Esophagus muscularis mucosa (tissue), 4 donors: ENCODE measurements around the gene ZNF223. TPM values are rescaled to one million over a fixed set of nuclear protein-coding genes. Genes with fewer than 3 reads are reported as not detected.
A peak's percentile ranks its signal among the peaks of the same experiment; 100 is the strongest.

Experiments used
- DNase-seq: peaks from one replicate; pipeline ENCODE4 v3.0.0-alpha.2; 2017; ENCODE audit errors: extremely low spot score
- H3K27ac ChIP-seq, 4 donors: fragments of 200-600 bp; sonication (generic); replicated peaks in 1 of 4; 1 replicate in 3 of 4; 2 replicates in 1 of 4; pipeline ENCODE4 v1.5.1; 2016 to 2019; ENCODE audit warnings: mild to moderate bottlenecking in 1 of 4
- H3K27me3 ChIP-seq, 4 donors: fragments of 200-600 bp; sonication (generic); one replicate each; pipeline versions ENCODE4 v1.5.1 to v1.6.0; 2016 to 2019
- H3K36me3 ChIP-seq, 4 donors: fragments of 200-600 bp; sonication (generic); one replicate each; pipeline ENCODE4 v1.5.1; 2016 to 2019
- H3K4me1 ChIP-seq, 4 donors: fragments of 200-600 bp; sonication (generic); one replicate each; pipeline ENCODE4 v1.5.1; 2016 to 2019
- H3K4me3 ChIP-seq, 4 donors: fragments of 200-600 bp; sonication (generic); 1 replicate in 2 of 4; 2 replicates in 2 of 4; pipeline ENCODE4 v1.5.1; 2016 to 2019; ENCODE audit warnings: mild to moderate bottlenecking in 4 of 4, moderate library complexity in 1 of 4
- H3K9me3 ChIP-seq, 4 donors: fragments of 200-600 bp; sonication (generic); 1 replicate in 3 of 4; 2 replicates in 1 of 4; pipeline ENCODE4 v1.5.1; 2016 to 2019
- CTCF ChIP-seq, 3 experiments: fragments of 200-600 bp in 2 of 3; fragments of 450-650 bp in 1 of 3; sonication (generic) in 2 of 3; IDR thresholded peaks; one replicate each; pipeline ENCODE4 v1.5.1; 2017 to 2019; ENCODE audit warnings: antibody characterized with exemption in 3 of 3, mild to moderate bottlenecking in 2 of 3, moderate library complexity in 1 of 3
- EP300 ChIP-seq: sonication (generic); formaldehyde crosslinking; IDR thresholded peaks from one replicate; pipeline ENCODE4 v1.6.1; 2017; ENCODE audit warnings: antibody characterized with exemption
- POLR2A ChIP-seq: fragments of 450-650 bp; IDR thresholded peaks from one replicate; pipeline ENCODE4 v1.6.1; 2017; ENCODE audit warnings: antibody characterized with exemption, moderate library complexity, mild to moderate bottlenecking, low read depth
- POLR2AphosphoS5 ChIP-seq, 2 donors: sonication (generic); formaldehyde crosslinking; IDR thresholded peaks; one replicate each; pipeline ENCODE4 v1.6.1; 2017; ENCODE audit warnings: antibody characterized with exemption in 2 of 2
- WGBS: methylation state at CpG from one replicate; pipeline ENCODE4 v1.1.5; 2018; 5-methylcytosine and 5-hydroxymethylcytosine counted together
- intact Hi-C: fragments of 100-400 bp; cut with DNase I; formaldehyde crosslinking; loops from one replicate; pipeline ENCODE4 v1.15.1; 2023
- total RNA-seq, 4 donors: library from RNA; depleted of rRNA; stranded (reverse); fragments of >200 nt; gene quantifications; one replicate each; pipeline versions ENCODE4 v1.1.0 to v1.2.1, GENCODE V29; 2016

The ZNF223 gene
- total RNA-seq, 4 donors from 2014 or later = 0.83 to 2.6 (median 2.5) TPM

- H3K4me1 ChIP-seq = peaks cover 12 to 18% (median 14%) of the 10 kb centered on the region in 4 donors
- TF ChIP-seq POLR2A (no peak), EP300 (no peak)
- no peak overlapping the region for H3K27ac ChIP-seq
- peaks cover 42 to 50% (median 45%) of the 10 kb centered on the region in 4 donors for H3K36me3 ChIP-seq
- 80% methylated on average over 1 of the region's 1 CpG for WGBS
- peaks cover 10 to 53% (median 43%) of the 10 kb centered on the region in 4 donors for H3K9me3 ChIP-seq
- H3K4me3 ChIP-seq = no peak overlapping the region
- DNase-seq = no peak
- intact Hi-C loops = loop anchor here (10.0 kb wide), 2 partner anchors 49 to 299 kb away; partner anchors contain the start of genes ZNF223 and ZNF235
- no peaks in the 10 kb centered on the region for H3K27me3 ChIP-seq
Measured at GRCh38 chr19:44005973-44006372, 45.9 kb upstream of the ZNF223 start.

- H3K4me1 ChIP-seq = peaks cover 8 to 13% (median 11%) of the 10 kb centered on the region in 4 donors
- no peak overlapping the region for H3K4me3 ChIP-seq
- TF ChIP-seq EP300 (no peak), POLR2AphosphoS5 (IDR thresholded peaks at IDR 0.05) (no peak), POLR2A (no peak), CTCF (IDR thresholded peaks at IDR 0.05) (no peak)
- H3K36me3 ChIP-seq = peaks cover 54 to 65% (median 59%) of the 10 kb centered on the region in 4 donors
- peak; percentile 68 for DNase-seq
- H3K27ac ChIP-seq = no peak overlapping the region
- no peaks in the 10 kb centered on the region for H3K27me3 ChIP-seq
- WGBS = 95% methylated on average over 6 of the region's 6 CpGs
- peaks cover 11 to 68% (median 58%) of the 10 kb centered on the region in 4 donors for H3K9me3 ChIP-seq
- intact Hi-C loops = loop anchor here (10.0 kb wide), 2 partner anchors 47 to 297 kb away; partner anchors contain the start of genes ZNF223 and ZNF235
Measured at GRCh38 chr19:44007473-44007872, 44.4 kb upstream of the ZNF223 start.

- intact Hi-C loops = no loop called here
- Histone ChIP-seq H3K36me3 (peaks cover 54 to 72% (median 62%) of the 10 kb centered on the region in 4 donors), H3K4me3 (no peak overlapping the region)
Measured at GRCh38 chr19:44010468-44010867, 41.4 kb upstream of the ZNF223 start.

GRCh38 chr19:44019498-44019897 lies 32.3 kb upstream of the ZNF223 start:
- Histone ChIP-seq H3K36me3 (no peaks in the 10 kb centered on the region), H3K4me3 (no peak overlapping the region), H3K9me3 (peaks cover 0 to 18% (median 9%) of the 10 kb centered on the region in 4 donors), H3K27me3 (no peaks in the 10 kb centered on the region), H3K4me1 (peaks cover 0 to under 1% (median 0%) of the 10 kb centered on the region in 4 donors), H3K27ac (no peak overlapping the region)
- TF ChIP-seq EP300 (no peak), POLR2A (no peak), POLR2AphosphoS5 (IDR thresholded peaks at IDR 0.05) (no peak), CTCF (IDR thresholded peaks at IDR 0.05) (no peak)
- intact Hi-C loops = no loop called here
- peak; percentile 12 for DNase-seq
- WGBS = 58% methylated on average over 2 of the region's 2 CpGs

More at GRCh38 chr19:44010468-44010867, 41.4 kb upstream of the ZNF223 start:
- no peak overlapping the region for H3K27ac ChIP-seq
- no peak for TF ChIP-seq CTCF (IDR thresholded peaks at IDR 0.05)
- H3K27me3 ChIP-seq = no peaks in the 10 kb centered on the region
- WGBS = 98% methylated on average over 5 of the region's 5 CpGs
- H3K4me1 ChIP-seq = no peaks in the 10 kb centered on the region
- peaks cover 11 to 95% (median 69%) of the 10 kb centered on the region in 4 donors for H3K9me3 ChIP-seq
- no peak for DNase-seq

GRCh38 chr19:44021221-44021620 lies 30.6 kb upstream of the ZNF223 start:
- intact Hi-C loops = no loop called here
- peaks cover 0 to 1% (median 0%) of the 10 kb centered on the region in 4 donors for H3K36me3 ChIP-seq

More at GRCh38 chr19:44021221-44021620, 30.6 kb upstream of the ZNF223 start:
- Histone ChIP-seq H3K4me1 (peaks cover 6 to 13% (median 12%) of the 10 kb centered on the region in 4 donors), H3K4me3 (no peak overlapping the region), H3K27ac (no peak overlapping the region), H3K9me3 (peaks cover 0 to 7% (median 4%) of the 10 kb centered on the region in 4 donors), H3K27me3 (no peaks in the 10 kb centered on the region)
- TF ChIP-seq POLR2AphosphoS5 (IDR thresholded peaks at IDR 0.05) (no peak), POLR2A (no peak), EP300 (no peak), CTCF (IDR thresholded peaks at IDR 0.05) (no peak)
- DNase-seq = peak; percentile 12
